ENCODE data around the gene CHST15. TPM values are rescaled to one million over a fixed set of nuclear protein-coding genes. Genes with fewer than 3 reads are reported as not detected.

CHST15 gene
- total and polyA plus RNA-seq, 2 of the 4 experiments (the other 2 are of a cell fraction): 0.14 to 0.18 TPM

DNA sequence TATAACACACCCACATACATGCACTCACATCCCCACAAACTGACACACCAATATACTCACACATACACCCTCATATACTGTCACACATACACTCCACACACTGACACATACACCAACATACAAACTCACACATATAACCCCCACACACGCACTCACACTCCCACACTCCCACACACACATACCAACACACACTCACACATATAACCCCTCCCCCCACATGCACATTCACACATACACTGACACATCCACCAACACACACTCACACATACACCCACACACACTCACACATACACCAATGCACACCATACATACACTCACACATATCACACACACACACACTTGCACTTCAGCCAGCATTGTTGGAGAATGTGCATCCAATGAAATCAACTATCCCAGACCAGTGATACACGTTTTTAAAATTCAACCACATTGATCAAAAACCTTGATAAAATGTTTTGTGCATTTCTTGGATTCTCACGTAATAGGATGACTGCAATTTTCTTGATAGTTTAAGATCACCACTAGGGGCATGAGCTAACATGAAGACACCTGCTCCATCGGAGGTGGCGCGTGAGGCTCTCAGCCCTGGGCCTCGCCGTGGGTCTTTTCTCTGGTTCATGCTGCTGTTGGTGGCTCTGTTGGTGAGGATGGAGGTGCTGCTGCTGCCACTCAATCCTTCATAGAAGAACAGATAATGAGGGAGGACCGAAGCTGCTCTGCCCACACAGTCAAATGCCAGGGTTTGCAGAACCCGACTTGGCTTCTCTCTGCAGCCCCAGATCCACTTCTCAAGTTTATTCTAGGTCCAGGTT is 32.1 kb upstream of the CHST15 start:
- Histone ChIP-seq H4K5ac (ENCODE audit: low read depth, low read length) (no peak overlapping the region), H2BK20ac (ENCODE audit: low read depth, low read length) (no peak overlapping the region), H3K9ac (ENCODE audit: low read depth, low read length) (no peak overlapping the region), H4K8ac (ENCODE audit: low read depth in 2 of 2, low read length in 2 of 2) (no peak overlapping the region), H3K14ac (replicated peaks; ENCODE audit: low read depth, low read length) (no peak overlapping the region), H3K36me3 (ENCODE audit: control insufficient read depth, insufficient read depth, low read length) (no peaks in the 10 kb centered on the region), H3K4me2 (ENCODE audit: low read depth, low read length) (no peak overlapping the region), H3K56ac (ENCODE audit: extremely low read depth, insufficient read depth, low read length) (no peak overlapping the region), H3K4me3 (ENCODE audit: insufficient read depth, low read depth, low read length) (no peak overlapping the region), H3K18ac (ENCODE audit: low read depth, low read length) (no peak overlapping the region), H2AFZ (replicated peaks; ENCODE audit: low read length, poor library complexity) (no peak overlapping the region), H2BK15ac (ENCODE audit: low read depth, low read length) (no peak overlapping the region), H2AK5ac (ENCODE audit: low read depth, low read length) (no peak overlapping the region), H4K91ac (ENCODE audit: insufficient read depth, low read depth, low read length) (no peak overlapping the region), H3K79me1 (ENCODE audit: low read depth in 1 of 2, low read length in 2 of 2) (no peaks in the 10 kb centered on the region), H3K23ac (ENCODE audit: low read depth, low read length) (no peak overlapping the region), H3K27me3 (ENCODE audit: control insufficient read depth, insufficient read depth, low read length) (no peaks in the 10 kb centered on the region), H3K27ac (ENCODE audit: insufficient read depth, low read length) (no peak overlapping the region), H3K9me1 (ENCODE audit: insufficient read depth, low read length) (no peaks in the 10 kb centered on the region), H3K4me1 (ENCODE audit: control insufficient read depth, insufficient read depth, low read length) (no peaks in the 10 kb centered on the region), H3K9me3 (ENCODE audit: control insufficient read depth, insufficient read depth, low read length) (peaks cover 8% of the 10 kb centered on the region), H4K20me1 (ENCODE audit: insufficient read depth, low read length) (no peaks in the 10 kb centered on the region), H2AK9ac (replicated peaks; ENCODE audit: low read depth, low read length, poor library complexity) (no peak overlapping the region), H3K4ac (ENCODE audit: low read depth, low read length) (no peak overlapping the region), H2BK5ac (ENCODE audit: low read depth, low read length, poor library complexity, severe bottlenecking) (peak overlapping the region; percentile 76), H2BK120ac (ENCODE audit: low read depth, low read length) (no peak overlapping the region)
- ChIA-PET CTCF (no interaction called here), POLR2A (ENCODE audit: unreplicated experiment) (no interaction called here)
- intact Hi-C loops (cut with micrococcal nuclease): no loop called here
- in situ Hi-C loops (cut with MboI; ENCODE audit: low sequenced_read_pairs): no loop called here
- no TSS peak for BruUV-seq (replicated peaks)
- no peak for TF ChIP-seq RAD21 (IDR thresholded peaks at IDR 0.05; ENCODE audit: low read length)
- TF ChIP-seq, protein P1, sequence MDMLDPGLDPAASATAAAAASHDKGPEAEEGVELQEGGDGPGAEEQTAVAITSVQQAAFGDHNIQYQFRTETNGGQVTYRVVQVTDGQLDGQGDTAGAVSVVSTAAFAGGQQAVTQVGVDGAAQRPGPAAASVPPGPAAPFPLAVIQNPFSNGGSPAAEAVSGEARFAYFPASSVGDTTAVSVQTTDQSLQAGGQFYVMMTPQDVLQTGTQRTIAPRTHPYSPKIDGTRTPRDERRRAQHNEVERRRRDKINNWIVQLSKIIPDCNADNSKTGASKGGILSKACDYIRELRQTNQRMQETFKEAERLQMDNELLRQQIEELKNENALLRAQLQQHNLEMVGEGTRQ (IDR thresholded peaks at IDR 0.05; ENCODE audit: low read depth, low read length): no peak
- TF ChIP-seq RCOR1 (IDR thresholded peaks at IDR 0.05; ENCODE audit: insufficient replicate concordance, low read length): no peak
- no peak for TF ChIP-seq POLR2A (IDR thresholded peaks at IDR 0.05; ENCODE audit: low read depth, low read length)
- TF ChIP-seq NFE2L2 (IDR thresholded peaks at IDR 0.05; ENCODE audit: low read depth, low read length): no peak
- no peak for TF ChIP-seq CEBPB (IDR thresholded peaks at IDR 0.05; ENCODE audit: low read depth, low read length)
- TF ChIP-seq, protein P2, sequence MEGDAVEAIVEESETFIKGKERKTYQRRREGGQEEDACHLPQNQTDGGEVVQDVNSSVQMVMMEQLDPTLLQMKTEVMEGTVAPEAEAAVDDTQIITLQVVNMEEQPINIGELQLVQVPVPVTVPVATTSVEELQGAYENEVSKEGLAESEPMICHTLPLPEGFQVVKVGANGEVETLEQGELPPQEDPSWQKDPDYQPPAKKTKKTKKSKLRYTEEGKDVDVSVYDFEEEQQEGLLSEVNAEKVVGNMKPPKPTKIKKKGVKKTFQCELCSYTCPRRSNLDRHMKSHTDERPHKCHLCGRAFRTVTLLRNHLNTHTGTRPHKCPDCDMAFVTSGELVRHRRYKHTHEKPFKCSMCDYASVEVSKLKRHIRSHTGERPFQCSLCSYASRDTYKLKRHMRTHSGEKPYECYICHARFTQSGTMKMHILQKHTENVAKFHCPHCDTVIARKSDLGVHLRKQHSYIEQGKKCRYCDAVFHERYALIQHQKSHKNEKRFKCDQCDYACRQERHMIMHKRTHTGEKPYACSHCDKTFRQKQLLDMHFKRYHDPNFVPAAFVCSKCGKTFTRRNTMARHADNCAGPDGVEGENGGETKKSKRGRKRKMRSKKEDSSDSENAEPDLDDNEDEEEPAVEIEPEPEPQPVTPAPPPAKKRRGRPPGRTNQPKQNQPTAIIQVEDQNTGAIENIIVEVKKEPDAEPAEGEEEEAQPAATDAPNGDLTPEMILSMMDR (conservative IDR thresholded peaks at IDR 0.05; ENCODE audit: low read depth, low read length): no peak
- WGBS, 2 experiments (ENCODE audit: extremely low coverage in 2 of 2, insufficient read length in 1 of 2): 100% methylated on average over 1 to 2 of the region's 10 CpGs
- no peak for DNase-seq
- dilution Hi-C loops (cut with HindIII; ENCODE audit: low sequenced_read_pairs, unreplicated experiment): no loop called here
- no peak for ATAC-seq (ENCODE audit: low read depth)

All from IMR-90 (cell line).